Adipocyte (in vitro differentiated cells): ENCODE results near the gene ERGIC2.

ENCODE experiments used
- DNase-seq: peaks from one replicate; pipeline ENCODE4 v3.0.0-alpha.2; 2015; ENCODE audit warnings: low read depth
- H3K27me3 ChIP-seq: replicated peaks from 2 replicates; pipeline ENCODE4 v1.7.0; 2013; ENCODE audit warnings: mild to moderate bottlenecking, low read length, moderate library complexity; ENCODE audit not compliant: control insufficient read depth, insufficient read depth
- H3K36me3 ChIP-seq: 2 replicates; pipeline ENCODE4 v1.7.0; 2013; ENCODE audit warnings: low read length, mild to moderate bottlenecking, moderate library complexity; ENCODE audit not compliant: control insufficient read depth, insufficient read depth, severe bottlenecking
- H3K4me1 ChIP-seq: 2 replicates; pipeline ENCODE4 v1.7.0; 2013; ENCODE audit warnings: mild to moderate bottlenecking, low read length, moderate library complexity; ENCODE audit not compliant: control insufficient read depth, insufficient read depth
- H3K4me3 ChIP-seq: 2 replicates; pipeline ENCODE4 v1.7.0; 2013; ENCODE audit warnings: mild to moderate bottlenecking, low read length, moderate library complexity
- H3K9ac ChIP-seq: 2 replicates; pipeline ENCODE4 v1.7.0; 2013; ENCODE audit warnings: mild to moderate bottlenecking, low read length, moderate library complexity
- H3K9me3 ChIP-seq: 2 replicates; pipeline ENCODE4 v1.7.0; 2013; ENCODE audit warnings: mild to moderate bottlenecking, low read length, moderate library complexity; ENCODE audit not compliant: control insufficient read depth

Gene ERGIC2, protein sequence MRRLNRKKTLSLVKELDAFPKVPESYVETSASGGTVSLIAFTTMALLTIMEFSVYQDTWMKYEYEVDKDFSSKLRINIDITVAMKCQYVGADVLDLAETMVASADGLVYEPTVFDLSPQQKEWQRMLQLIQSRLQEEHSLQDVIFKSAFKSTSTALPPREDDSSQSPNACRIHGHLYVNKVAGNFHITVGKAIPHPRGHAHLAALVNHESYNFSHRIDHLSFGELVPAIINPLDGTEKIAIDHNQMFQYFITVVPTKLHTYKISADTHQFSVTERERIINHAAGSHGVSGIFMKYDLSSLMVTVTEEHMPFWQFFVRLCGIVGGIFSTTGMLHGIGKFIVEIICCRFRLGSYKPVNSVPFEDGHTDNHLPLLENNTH

DNA sequence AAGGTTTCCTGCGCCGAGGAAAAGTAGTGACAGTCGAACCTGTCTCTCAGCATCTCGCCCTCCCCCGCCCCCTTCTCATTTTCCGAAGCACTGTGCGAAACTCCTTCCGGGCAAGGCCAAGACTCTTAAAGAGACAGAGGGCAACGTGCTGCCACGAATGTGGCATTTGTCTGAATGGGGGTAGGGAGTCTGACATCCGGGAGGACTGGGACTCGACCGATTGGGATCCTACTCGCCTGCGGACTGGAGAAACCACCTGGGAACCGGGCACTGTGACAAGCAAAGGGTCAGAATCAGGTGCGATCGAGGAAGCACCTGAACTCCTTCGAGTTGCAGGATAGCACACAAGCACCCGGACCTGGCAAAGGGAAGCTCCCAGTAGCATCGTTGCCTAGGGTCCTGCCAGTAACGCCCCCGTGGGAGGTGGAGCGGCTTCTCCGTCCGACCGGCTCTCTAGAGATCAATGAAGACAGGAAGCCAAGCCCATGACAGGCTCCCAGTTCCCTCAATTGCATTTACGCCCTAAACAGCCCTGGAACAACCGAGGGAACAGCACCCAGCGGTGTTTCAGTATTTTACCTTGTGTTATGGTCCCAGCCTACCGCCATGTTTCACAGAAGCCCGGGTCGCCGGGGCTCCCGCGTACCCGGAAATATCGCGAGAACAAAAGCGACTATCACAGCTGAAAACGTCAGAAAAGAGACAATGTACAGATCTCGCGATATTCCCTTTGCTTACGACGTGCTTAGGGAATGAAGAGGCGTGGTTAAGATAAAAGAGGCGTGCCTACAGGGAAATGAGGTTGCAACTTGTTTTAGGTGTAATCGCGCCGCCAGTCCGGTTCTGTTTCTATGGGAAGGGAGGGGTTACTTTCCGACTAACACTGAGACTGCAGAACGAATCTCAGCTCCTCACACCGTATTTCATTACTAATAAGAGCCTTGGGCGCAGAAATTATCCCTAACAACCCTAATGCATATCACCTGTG lies at the start of gene ERGIC2:
ERGIC2 (minus strand) TSS at position 637 of the 988 bp plus-strand sequence. CDS start 9,539 bp downstream, outside the sequence.
- no peaks in the 10 kb centered on the region for H3K9me3 ChIP-seq

DNA sequence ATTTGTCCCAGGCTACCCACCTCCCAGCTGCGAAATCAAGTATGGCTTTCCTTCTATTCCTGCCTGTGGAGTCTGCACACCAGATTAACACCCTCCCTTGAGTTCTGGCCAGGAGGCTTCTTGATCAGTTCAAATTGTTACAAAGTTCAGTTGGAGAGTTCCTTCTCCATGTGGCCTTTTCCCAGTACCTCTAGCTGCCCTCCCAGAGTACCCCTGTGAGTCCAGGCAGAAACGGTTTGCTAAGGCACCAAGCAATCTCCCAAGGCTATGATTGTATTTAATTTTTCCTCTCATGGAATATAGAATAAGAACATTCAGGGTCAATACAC lies 49.7 kb upstream of the ERGIC2 start:
- no peaks in the 10 kb centered on the region for H3K27me3 ChIP-seq
- H3K9ac ChIP-seq, result no peak overlapping the region
- DNase-seq, result no peak
- H3K4me1 ChIP-seq, result peaks cover 23% of the 10 kb centered on the region
- no peak overlapping the region for H3K4me3 ChIP-seq
- H3K36me3 ChIP-seq, result no peaks in the 10 kb centered on the region
- H3K9me3 ChIP-seq, result no peaks in the 10 kb centered on the region

More for the DNA sequence above, at the start of gene ERGIC2:
- peak within 1 kb of the TSS; percentile 100 for H3K4me3 ChIP-seq
- no peaks in the 10 kb centered on the region for H3K27me3 ChIP-seq
- H3K36me3 ChIP-seq, result no peaks in the 10 kb centered on the region
- peak within 1 kb of the TSS; percentile 97 for H3K9ac ChIP-seq
- DNase-seq, result peak; percentile 100
- H3K4me1 ChIP-seq, result peaks cover 12% of the 10 kb centered on the region

DNA sequence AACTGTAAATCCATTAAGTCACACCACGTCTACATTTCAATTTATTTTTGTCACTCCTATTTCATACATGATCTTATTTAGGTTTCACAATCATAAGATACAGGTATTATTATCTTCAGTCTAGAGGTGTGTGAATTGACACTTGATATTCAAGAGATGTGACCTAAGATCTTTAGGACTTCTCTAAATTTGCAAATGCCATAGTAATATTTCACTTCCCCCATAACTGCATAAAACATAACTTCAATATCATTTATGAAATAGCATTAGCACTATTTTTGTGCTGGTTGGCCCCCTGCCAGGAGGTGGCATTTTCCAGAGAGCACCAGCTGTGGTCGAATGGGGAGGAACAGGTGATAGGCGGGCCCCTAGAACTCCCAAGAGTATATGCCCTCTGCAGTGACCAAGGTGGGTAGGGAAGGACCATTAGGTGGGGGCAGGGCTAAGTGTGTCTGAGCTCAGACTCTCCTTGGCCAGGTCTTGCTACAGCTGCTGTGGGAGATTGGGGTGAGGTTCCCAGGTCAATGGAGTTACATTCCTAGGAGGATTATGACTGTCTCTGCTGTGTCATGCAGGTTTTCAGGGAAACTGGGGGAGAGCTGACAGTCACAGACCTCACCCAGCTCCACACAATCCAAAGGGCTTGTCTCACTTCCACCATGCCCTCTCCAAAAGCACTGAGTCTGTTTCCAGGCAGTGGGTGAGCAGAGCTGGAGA lies 49.2 kb upstream of the ERGIC2 start:
- no peaks in the 10 kb centered on the region for H3K36me3 ChIP-seq
- no peaks in the 10 kb centered on the region for H3K27me3 ChIP-seq
- no peak overlapping the region for H3K4me3 ChIP-seq
- peaks cover 23% of the 10 kb centered on the region for H3K4me1 ChIP-seq
- no peaks in the 10 kb centered on the region for H3K9me3 ChIP-seq
- no peak overlapping the region for H3K9ac ChIP-seq
- no peak for DNase-seq

DNA sequence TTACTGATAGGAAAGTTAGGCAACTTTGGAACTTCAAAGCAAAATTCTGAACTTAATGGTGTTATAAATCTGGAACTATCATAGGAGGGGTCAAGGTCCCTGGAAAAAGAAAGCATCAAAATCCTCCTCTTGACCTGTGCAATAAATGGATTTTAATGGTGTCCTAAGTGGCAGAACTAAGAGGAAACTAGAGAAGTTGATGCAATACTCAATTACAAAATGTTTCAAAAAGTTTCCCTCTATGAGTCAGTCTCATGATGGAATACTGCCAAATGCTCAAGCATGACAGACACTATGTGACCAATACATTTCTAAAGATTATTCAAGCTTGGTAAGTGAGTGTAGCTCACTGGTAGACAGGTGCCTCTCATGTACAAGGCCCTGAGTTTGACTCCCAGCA lies 47.7 kb upstream of the ERGIC2 start:
- Histone ChIP-seq H3K9ac (no peak overlapping the region), H3K4me3 (no peak overlapping the region)
- DNase-seq, result peak; percentile 94

DNA sequence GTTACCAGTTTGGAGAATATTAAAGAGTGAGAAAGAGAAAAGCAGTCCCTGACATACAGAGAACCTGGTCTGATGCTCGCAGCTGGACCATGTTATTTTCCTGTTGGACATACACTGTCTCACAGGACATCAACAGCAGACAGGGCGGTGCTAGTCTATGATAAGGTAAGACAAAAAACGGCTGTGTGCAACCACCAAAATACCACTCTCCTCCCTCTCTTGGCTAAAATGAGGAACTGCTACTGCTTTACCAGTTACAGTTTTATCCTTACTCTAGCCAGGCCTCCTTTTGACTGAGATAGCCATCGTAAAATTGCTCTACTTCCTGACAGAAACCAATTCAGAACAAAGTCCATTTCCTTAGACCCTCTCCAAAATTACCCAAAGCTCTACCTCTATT lies 47.0 kb upstream of the ERGIC2 start:
- Histone ChIP-seq H3K9me3 (peaks cover 7% of the 10 kb centered on the region), H3K9ac (no peak overlapping the region), H3K27me3 (no peaks in the 10 kb centered on the region), H3K4me3 (no peak overlapping the region), H3K4me1 (peaks cover 23% of the 10 kb centered on the region), H3K36me3 (no peaks in the 10 kb centered on the region)
- no peak for DNase-seq

More for the DNA sequence above, 47.7 kb upstream of the ERGIC2 start:
- Histone ChIP-seq H3K27me3 (no peaks in the 10 kb centered on the region), H3K36me3 (no peaks in the 10 kb centered on the region), H3K4me1 (peaks cover 23% of the 10 kb centered on the region), H3K9me3 (peaks cover 7% of the 10 kb centered on the region)

DNA sequence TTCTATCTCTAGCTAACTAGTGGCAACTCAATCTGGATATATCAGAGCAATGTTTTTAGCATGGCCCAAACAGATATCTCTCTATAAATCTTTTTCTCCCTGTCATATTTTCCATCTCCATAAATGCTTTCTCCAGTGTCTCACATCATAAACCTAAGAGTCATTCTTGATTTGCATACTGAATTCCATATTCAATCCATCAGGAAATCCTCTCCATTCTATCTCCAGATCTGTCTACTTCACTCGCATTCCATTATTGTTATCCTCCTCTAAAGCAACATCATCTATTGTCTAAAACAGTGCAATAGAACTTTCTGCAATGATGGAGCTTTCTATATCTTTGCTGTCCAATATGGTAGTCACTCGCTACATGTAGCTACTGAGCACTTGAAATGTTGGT lies 45.5 kb upstream of the ERGIC2 start:
- Histone ChIP-seq H3K36me3 (no peaks in the 10 kb centered on the region), H3K9ac (no peak overlapping the region), H3K4me1 (peaks cover 23% of the 10 kb centered on the region), H3K4me3 (no peak overlapping the region), H3K27me3 (no peaks in the 10 kb centered on the region), H3K9me3 (peaks cover 7% of the 10 kb centered on the region)
- DNase-seq, result no peak

DNA sequence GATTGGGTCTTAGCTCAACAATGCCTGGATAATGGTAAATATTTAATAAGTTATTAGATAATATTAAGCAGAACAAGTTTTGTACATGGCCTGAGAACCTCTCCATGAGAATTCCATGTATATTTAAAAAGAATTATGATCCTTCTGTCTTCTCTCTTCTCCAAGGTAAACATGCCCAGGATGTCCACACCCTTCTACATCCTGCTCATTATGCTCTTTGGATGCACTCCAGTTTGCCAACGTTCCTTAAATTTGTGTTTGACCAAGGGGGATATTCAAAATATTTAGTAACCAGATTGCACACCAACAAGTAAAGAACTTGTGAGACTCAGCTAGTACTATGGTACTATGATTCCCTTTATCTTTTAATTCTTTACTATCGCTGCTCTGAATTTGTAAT lies 44.8 kb upstream of the ERGIC2 start:
- H3K4me3 ChIP-seq, result no peak overlapping the region
- no peaks in the 10 kb centered on the region for H3K36me3 ChIP-seq
- H3K9me3 ChIP-seq, result peaks cover 7% of the 10 kb centered on the region
- DNase-seq, result no peak
- no peaks in the 10 kb centered on the region for H3K27me3 ChIP-seq
- H3K9ac ChIP-seq, result no peak overlapping the region
- peaks cover 20% of the 10 kb centered on the region for H3K4me1 ChIP-seq

DNA sequence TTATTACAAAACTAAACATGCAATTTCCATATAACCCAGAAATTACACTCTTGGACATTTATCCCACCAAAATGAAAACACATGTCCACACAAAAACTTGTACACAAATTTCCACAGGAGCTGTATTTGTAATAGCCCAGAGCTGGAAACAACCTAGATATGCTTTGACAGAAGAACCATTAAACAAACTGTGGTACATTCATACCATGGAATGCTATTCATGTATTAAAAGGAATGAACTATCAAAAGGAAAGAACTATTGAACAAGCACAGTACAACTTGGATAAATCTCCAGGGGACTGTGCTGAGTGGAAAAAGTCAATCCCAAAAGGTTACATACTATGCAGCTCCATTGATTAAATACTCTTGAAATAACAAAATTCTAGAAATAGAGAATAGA lies 35.8 kb upstream of the ERGIC2 start:
- DNase-seq, result peak; percentile 49
- no peaks in the 10 kb centered on the region for H3K9me3 ChIP-seq
- H3K9ac ChIP-seq, result no peak overlapping the region
- H3K4me1 ChIP-seq, result peaks cover 12% of the 10 kb centered on the region
- no peak overlapping the region for H3K4me3 ChIP-seq
- H3K27me3 ChIP-seq, result no peaks in the 10 kb centered on the region
- no peaks in the 10 kb centered on the region for H3K36me3 ChIP-seq

DNA sequence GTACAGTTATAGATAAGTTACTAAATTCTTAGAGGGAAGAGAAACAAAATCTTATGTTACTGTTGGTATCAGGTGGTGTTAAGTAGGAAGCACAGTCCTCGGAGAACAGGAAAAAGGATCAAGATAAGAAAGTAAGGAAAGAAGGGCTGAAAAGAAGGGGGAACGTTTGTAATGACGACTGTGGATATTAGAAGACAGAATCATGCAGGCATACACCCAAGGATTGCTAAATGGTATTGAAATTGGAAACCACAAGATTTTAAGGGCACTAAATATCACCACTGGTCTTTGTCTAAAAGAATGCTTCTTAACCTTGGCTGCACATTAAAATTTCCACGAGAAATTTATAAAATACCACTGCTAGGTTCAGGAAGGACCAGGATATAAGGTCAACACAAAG lies 34.1 kb upstream of the ERGIC2 start:
- DNase-seq, result peak; percentile 66
- no peaks in the 10 kb centered on the region for H3K9me3 ChIP-seq
- H3K36me3 ChIP-seq, result no peaks in the 10 kb centered on the region
- H3K4me1 ChIP-seq, result peaks cover 12% of the 10 kb centered on the region
- no peak overlapping the region for H3K4me3 ChIP-seq
- H3K27me3 ChIP-seq, result no peaks in the 10 kb centered on the region
- H3K9ac ChIP-seq, result no peak overlapping the region

DNA sequence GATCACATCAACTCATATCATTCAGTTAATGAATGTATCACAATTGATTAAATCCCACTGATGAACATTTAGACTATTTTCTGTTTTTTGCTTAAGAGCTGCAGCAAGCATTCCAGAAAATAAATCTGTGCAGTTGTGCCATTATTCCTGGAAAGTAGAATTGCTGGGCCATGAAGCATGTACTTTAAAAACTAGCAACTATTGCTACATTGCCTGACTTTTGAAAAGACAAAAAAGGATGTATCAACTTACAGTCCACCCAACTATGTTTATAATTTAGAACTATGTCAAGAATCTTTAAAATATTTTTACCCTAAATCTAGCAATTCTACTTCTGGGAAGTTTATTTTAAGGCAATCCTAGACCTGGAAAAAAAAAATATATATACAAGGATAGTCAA lies 33.4 kb upstream of the ERGIC2 start:
- Histone ChIP-seq H3K4me1 (peaks cover 12% of the 10 kb centered on the region), H3K36me3 (no peaks in the 10 kb centered on the region), H3K9me3 (no peaks in the 10 kb centered on the region), H3K27me3 (no peaks in the 10 kb centered on the region), H3K4me3 (no peak overlapping the region), H3K9ac (no peak overlapping the region)
- peak; percentile 85 for DNase-seq

DNA sequence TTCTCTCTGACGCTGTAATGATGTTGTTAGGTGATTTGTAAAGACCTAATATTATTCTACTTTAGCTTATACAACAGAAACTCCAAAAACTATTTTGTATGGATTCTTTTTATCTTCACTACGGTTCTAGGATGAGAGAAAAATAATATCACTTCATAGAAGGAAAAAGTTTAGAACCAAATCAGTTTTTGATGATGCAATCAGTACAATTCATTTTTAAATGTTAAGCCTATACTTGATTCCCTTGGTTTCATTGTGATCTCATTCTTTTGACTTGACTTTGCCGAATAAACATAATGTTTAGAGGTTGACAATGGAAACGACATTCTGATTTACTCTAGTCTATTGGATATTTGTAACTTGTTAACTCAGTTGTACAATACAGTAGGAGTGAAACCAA lies 24.6 kb upstream of the ERGIC2 start:
- DNase-seq, result no peak
- Histone ChIP-seq H3K4me3 (no peak overlapping the region), H3K9me3 (no peaks in the 10 kb centered on the region), H3K4me1 (no peaks in the 10 kb centered on the region), H3K9ac (no peak overlapping the region), H3K36me3 (no peaks in the 10 kb centered on the region), H3K27me3 (no peaks in the 10 kb centered on the region)
